Right renal cortex interstitium (tissue), 3 donors: ENCODE data around the gene TERC. TPM values are rescaled to one million over a fixed set of nuclear protein-coding genes. Genes with fewer than 3 reads are reported as not detected.

Source experiments
- DNase-seq, 3 donors: peaks; one replicate each; pipeline ENCODE4 v3.0.0-alpha.2; 2013; ENCODE audit warnings: low read depth in 3 of 3, low spot score in 2 of 3
- polyA plus RNA-seq, 3 donors: library from polyadenylated mRNA; unstranded; fragments of 120-200 nt; gene quantifications; one replicate each; pipeline ENCODE4 v1.2.1, GENCODE V29; 2013; ENCODE audit not compliant: insufficient read length in 3 of 3

The TERC gene
- polyA plus RNA-seq: under 1 TPM in 1 of 3 donors, not detected in 2; 0.33 TPM

DNA sequence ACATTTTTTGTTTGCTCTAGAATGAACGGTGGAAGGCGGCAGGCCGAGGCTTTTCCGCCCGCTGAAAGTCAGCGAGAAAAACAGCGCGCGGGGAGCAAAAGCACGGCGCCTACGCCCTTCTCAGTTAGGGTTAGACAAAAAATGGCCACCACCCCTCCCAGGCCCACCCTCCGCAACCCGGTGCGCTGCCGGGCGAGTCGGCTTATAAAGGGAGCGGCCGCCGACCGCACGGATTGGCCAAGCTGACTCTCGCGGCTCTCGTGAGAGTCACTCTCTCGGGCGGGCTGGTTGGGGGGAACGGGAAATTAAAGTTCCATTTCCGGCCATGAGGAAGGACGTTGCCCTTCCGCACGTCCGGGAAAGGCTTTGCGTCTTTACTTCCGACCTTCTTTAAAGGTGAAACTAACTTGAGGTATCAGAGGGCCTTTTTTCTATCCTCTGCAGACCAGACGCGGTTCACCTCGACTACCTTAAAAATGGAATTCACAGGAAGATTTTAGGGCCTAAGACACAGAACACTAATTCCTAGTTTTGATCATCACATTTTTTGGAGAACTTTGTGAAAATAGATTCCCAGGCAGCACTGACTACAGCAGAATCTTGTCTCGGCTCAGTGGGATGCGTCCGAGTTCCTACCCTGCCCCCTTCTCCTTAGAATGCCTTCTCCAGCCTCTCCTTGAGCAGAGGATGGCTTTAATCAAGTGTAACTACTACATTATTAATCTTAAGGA is at the start of gene TERC:
TSS of gene TERC (minus strand) at position 179 of the 731 bp plus-strand sequence.
- DNase-seq: peak; percentile 76 to 88 (median 82)

DNA sequence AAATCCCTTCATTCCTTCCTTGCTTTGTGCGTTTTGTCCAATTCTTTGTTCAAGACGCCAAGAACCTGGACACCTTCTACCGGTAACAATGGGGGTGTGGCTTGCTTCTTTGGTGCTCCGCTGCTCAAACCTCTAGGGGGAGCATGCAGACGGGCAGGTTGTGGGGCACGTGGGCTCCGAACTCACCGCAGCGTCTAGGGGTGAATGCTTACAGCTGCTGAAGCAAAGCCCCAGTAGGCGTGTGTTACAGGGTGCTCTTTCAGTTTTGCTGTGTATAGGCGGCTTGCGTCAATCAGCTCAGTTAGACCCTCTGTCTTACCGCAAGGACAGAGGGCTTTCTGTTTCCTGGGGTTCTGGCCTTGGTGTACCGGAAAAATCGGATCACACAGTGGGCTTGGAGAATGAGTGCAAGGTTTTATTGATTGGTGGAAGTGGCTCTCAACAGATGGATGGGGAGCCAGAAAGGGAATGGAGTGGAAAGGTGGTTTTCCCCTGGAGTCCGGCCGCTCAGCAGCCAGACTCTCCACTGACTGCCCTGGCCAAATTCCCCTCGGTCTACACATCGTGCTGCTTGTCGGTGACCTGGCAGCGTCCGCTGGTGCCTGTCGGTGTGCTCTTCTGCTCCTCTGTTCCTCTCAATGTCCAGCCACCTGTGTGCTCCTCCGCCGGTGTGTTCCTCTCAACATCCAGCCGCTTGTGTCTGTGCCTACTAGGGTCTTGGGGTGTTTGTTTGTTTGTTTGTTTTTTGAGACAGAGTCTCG is 49.1 kb upstream of the TERC start:
- no peak for DNase-seq

DNA sequence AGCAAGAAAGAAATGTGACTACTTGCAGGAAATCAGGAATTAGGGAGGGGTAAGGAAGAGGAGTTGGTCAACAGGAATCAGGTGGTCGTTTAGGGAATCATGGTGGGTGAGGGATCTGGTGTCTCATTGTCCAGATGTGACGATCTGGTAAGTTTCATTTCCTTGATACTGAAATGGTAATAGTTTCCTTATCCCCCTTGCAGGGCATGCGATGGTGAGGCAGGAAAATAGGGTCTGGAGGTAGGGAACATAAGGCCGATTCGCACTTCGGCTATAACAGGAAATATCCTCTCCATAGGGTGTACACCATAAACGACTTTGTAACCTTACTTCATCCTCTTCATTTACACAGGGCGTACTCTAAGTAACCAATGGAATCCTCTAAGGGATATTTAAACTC is 48.4 kb upstream of the TERC start:
- DNase-seq: no peak

DNA sequence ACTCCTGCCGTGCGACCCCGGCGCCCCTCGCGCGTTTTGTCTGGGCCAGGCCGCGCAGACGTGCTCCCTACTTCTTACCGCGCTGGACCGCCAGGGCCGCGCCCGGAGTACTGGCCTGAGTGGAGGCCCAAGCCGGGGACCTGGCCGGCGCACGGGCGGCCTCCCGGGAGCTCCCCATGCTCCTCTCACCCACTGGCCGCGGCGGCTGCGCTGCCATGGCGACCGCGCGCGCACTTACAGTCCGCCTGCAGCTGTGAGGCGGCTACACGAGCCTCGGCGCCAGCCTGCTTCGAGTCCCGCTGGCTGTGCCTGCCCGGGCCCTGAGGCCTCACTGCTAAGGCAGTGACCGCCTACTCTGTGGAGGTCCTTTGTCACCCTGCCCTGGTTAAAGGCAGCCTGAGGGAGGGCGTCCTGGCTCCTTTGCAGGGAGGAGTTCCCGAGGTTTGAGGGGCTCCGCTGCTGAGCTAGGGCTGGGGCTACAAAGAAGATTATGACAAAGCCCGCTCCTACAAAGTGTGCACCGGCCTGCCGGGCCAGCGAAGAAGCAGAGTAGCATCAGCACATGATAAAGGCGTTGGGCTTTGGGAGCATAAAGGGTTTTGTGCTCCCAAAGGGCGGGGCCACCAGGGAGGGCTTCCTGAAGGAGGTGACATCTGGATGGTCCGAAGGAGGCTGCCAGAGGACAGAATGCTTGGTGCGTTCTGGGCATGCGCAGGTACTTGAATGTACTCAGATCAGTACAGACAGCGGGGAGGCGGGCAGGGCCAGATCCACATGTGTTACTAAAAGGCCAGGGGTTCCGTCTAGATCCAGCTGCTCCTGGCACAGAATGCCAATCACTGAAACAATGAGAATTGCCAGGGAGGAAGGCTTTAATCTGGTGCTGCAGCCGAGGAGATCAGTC is 47.7 kb upstream of the TERC start, which contains the start of the genes LRRC34 and LRRIQ4:
TSS of gene LRRC34 (minus strand) at position 573 of the 904 bp plus-strand sequence. CDS start at position 217, 356 bp downstream.
TSS of gene LRRIQ4 (plus strand) at position 539 of the 904 bp plus-strand sequence. CDS start 9,052 bp downstream, outside the sequence.
- DNase-seq: peak; percentile 38 to 53 (median 47)

DNA sequence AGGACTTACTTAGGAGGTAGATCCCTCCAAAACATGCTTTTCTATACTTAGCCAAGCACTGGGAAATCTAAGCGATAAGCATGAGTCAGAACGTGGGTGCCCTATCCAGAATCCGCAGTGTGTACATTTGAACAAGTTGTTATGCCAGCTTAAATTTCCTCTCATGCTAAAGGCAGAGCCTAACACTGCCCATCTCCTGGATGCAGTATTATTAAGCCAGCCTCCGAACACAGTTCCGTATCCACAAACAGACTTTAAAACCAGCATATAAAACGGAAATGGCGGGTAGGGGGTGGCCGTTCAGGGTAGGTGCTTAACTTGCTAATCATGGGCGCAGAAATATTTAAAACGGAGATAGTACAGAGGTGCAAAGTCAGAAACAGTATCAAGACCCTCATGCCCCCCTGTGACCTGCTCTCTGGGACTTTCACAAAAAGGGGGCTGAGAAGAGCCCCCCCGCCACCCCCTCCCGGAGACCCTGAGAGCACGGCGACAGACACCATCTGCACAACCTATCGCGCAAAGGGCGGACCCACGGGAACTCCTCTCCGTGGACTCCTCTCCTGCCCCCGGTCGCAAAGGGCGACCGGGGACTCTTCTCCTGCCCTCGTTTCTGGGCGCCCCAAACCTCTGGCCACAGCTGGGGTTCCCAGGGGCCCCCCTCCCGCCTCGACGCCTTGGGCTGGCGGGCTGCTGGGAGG is 46.9 kb upstream of the TERC start:
- peak; percentile 21 to 31 (median 29) for DNase-seq

DNA sequence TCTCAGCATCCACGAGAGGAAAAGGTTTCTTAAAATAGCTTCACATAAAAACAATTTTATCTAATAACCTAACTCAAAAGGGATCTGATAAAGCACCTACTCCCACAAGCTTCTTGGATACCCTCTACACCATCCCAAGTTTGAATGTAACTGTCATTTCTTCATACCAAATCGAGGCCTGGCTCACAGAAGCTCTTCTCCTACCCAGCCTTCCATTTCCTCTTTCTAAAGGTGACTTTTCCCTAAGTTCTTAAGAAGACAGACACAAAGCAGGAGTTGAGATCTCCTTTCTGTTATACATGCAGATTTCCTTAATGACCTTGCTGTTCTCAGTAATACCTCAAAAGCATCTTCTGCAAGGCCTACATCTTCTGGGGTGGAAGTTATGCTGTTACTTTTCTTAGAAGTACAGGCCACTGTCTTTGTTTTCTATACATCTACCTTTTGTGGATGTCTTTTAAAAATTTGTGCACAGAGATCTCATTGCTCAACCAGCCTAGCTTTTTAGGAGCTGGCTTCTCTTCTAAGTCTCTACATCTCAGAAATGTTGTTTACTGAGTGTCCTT is 44.5 kb upstream of the TERC start:
- DNase-seq: no peak

DNA sequence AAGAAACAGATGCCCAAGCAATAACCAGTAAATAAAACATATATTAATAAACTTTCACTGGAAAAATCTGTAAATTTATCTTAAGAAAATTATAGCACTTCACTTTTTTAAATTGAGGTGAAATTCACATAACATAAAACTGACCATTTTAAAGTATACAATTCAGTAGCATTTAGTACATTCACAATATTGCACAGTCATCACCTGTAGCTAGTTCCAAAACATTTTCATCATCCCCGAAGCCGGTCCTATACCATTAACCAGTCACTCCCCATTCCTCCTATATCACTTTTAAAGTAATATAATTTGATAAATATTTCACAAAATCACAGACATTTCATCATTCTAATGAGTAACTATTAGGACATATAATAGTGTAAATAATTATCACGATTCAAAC is 39.8 kb upstream of the TERC start:
- no peak for DNase-seq

DNA sequence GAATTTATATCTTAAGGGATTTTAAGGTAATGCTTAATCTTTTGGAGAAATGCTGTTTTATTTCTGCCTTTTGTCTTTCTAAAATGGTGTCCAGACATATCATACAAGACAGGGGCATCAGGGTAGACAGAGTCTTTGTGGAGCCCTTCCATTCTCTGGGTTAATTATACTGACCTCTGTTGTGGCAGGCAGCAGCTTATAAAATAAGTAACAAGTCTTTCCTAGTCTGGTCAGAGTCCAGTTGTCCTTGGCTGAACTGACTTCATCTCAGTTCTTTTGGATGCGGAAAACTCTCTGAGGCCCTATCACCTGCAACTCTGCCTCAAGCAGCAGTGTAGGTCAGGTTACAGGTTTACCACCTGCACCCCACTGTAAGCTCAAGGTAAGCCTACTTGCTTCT is 27.5 kb upstream of the TERC start:
- DNase-seq: no peak

DNA sequence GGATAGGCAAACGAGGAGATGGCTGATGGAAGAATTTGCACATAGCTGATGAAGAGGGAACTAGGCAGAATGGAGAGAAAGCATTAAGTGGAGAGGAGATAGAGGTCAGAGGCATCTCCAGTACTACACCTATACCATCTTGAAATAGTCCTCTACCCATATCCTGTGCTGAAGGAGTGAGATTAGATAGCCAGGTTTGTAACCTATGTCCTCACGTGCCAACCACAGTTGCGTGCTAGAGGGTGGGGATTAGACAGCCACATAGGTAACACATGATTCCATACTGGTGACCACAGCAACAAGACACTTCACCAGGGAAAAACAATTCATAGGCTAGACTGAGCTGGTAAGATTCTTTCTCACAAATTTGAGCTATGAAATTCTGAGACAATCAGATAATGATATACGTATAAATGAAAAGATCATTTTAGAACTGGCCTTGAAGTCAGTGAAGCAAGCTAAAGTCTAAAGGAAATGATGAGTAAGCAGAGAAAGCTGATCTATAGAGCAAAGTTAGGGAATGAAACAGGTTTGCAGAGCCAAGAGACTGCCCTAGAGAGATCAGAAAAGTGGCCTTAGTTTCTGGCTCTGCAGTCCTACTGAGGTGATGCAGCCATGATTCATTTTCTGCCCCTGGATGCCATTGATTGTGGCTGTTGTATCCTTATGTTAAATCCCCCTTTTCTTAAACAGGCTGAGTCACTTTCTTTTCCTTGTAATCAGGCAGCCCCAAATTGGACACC is 26.0 kb upstream of the TERC start:
- DNase-seq: no peak

DNA sequence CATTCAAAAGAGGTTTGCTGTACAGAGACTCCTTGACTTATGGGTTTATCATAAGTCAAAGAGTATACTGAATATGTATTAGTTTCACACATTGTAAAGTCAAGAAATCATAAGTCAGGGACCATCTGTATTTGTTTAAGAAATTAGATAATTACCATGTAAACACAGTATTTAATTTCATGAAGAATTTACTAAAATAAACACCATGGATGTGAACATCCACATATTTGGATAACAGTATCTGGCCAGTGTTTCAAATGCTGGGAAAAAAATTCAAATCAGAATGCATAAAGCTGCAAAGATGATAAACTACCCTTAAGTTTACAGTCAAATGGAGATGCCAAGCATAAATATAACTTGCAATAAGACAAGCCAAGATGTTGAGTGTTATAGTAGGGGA is 25.4 kb upstream of the TERC start:
- DNase-seq: no peak

DNA sequence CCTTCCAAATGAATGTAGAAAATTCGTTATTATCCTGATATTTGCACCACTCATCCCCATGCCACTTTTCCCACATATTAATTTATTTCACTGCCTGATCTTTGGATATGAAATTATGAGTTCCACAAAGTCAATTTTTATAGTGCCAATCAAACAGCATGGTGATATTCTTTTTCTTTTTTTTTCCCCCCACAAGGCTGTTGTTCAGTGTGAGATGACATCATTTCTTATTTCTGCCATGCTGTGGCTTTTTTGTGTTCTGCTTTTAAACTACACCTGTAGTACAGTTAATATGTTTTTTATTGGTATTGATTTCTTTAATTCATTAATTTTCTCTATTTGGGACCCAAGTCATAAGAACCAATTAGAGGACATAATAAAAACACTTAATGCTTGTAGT is 22.9 kb upstream of the TERC start:
- no peak for DNase-seq

DNA sequence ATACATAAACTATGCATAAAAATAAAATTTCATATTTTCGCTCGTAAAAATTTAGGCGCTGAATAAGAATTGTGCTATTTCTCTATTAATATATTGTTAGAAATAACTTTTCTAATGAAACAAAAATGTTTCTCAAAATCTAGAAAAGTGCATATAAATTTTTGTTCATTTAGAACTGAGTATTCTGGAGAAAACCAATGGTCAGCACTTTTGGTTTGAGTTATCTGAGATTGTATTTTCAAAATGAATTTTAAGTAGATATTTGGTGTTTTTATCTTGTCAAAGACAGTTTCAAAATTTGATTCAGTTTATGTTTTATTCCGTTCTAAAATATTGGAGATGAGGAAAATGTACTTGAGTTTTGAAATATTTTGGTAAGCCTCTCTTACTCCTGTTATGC is 22.3 kb upstream of the TERC start:
- no peak for DNase-seq

DNA sequence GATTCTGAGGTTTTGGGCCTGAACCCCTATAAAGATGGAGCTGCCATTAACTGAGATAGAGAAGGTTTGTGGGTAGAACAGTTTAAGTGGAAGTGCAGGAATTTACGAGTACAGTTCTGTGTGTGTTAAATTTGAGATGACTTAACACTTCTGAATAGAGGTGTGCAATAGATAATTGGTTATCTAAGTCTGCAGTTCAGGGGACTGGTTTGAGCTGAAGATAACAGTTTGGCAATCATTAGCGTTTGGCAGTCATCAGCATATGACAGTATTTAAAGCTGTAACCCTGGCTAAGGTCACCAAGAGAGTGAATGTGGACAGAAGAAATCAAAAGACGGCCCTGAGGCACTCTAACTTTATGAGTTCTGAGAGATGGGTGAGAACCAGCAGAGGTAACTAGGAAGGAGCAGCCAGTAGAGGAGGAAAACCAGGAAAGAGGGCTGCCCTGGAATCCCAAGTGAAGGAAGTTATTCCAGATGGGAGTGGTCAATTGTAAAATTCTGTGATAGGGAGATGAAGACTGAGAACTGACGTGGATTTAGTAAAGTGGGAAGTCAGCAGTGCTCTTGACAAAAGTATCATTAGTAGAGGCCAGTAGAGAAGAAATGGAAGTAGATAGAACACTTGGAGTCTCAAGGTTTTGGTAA is 16.5 kb upstream of the TERC start:
- DNase-seq: no peak

DNA sequence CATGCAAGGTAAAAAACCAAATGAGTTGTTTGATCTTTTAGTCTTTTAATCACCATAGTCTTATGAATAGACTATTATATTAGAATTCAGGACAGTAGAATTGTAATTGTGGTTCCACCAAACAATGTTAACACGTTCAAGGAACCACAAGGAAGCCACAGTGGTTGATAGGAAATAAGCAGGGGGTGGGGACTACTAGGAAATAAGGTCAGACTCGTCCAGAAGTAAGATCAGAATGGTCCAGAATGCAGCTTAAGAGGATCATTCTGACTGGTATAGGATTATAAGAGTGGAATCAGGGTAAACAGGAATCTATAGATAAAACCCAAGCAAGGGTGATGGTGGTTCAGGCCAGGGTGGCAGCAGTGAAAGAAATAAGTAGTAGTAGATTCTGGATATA is 15.9 kb upstream of the TERC start:
- DNase-seq: no peak

DNA sequence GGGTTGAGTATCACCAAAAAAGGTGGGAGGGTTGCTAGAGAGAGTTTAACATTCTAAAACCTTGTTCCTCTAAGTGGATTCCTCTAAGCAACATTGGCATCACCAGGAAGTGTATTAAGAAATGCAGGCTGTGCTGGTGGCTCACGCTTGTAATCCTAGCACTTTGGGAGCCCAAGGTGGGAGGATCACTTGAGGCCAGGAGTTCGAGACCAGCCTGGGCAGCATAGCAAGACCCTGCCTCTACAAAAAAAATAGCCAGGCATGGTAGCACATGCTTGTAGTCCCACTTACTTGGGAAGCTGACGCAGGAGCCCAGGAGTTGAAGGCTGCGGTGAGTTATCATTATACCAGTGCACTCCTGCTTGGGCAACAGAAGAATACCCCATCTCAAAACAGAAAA is 13.0 kb upstream of the TERC start:
- no peak for DNase-seq

DNA sequence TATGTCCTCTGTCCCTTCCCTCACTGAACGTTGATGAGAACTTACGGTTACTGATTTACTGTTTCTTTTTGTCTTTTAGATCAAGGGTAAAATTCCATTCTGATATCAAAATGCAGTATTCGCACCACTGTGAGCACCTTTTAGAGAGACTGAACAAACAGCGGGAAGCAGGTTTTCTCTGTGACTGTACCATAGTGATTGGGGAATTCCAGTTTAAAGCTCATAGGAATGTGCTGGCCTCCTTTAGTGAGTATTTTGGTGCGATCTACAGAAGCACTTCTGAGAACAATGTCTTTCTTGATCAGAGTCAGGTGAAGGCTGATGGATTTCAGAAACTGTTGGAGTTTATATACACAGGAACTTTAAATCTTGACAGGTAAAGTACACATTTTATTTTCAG is 9.3 kb upstream of the TERC start:
- DNase-seq: no peak

DNA sequence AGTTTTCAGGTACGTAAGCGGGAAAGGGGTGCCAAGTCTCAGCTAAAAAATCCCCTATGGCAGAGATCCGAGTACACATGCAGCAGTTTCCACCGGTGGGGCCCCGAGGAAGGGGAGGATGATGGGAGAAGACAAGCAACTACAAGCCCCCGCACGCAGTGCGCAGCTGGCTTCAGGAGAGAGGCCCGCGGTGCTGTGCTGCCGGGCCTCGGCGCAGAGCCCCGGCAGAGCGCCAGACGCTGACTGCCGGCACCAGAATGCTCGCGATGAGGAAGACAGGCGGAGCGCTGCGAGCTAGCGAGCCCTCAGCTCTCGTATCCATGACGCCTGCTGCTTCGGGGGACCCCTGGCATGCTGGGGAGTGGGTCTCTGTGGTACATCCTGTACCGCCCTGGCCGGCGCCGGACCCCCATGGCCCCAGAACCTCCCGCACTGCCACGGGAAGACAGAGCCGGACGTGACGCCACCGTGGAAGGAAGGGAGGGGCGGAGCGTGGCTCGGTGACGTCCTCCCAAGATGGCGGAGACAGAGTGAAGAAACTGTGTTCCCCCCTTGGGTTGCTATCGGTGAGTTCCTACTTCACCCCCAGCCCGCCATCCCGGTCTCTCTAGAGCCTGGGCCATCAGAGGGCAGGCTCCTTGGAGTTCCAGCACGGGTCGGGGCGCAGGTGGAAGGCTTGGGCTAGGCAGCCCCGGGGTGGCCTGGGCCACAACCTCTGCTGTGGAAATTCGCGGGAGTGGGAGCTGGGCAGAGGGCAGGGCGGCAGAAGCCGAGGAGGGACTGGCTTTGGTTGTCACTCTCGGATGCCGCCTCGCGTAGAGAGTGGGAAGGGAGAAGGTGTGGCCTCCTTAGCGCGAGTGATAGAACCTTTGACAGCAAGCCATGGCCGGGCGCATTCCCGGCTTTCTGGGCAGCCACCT is 8.3 kb upstream of the TERC start, which contains the start of gene MYNN:
TSS of gene MYNN (plus strand) at position 500 of the 920 bp plus-strand sequence. CDS start 900 bp downstream, outside the sequence.
- peak; percentile 83 to 86 (median 84) for DNase-seq
